ENCODE measurements around the gene IL1RL1.

- TF ChIP-seq POLR2AphosphoS5 (IDR thresholded peaks at IDR 0.05) (no peak), EP300 (IDR thresholded peaks at IDR 0.05) (no peak)
Measured at GRCh38 chr2:102310964-102311640, at the start of gene IL1RL1.

All from suprapubic skin (tissue), 4 donors.